ENCODE measurements around the gene SKAP2.

SKAP2 gene

DNA sequence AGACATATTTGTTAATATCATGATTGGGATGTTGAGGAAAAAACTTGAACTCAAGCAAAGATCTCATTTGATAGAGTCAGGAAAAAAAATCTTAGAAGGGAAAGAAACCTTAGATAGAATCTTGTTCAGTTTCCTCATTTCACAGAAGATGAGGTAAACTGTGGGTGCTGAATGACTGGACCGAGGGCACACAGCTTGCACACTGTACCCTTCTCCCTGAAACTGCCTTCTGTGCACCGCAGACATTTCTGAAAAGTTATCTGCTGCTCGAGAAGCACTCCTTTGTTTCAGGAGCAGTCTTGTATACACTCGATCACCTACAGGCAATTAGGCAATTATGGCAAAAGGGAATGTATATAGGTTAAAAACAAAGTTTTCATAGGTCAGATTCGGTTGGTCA is 167.4 kb downstream of the SKAP2 start:
- DNase-seq (ENCODE audit: low read depth, low spot score), result no peak
- in situ Hi-C loops (cut with HindIII; ENCODE audit: low sequenced_read_pairs), result no loop called here
- no peak overlapping the region for H3K4me3 ChIP-seq (ENCODE audit: low read depth, low read length)
- TF ChIP-seq, protein P1, sequence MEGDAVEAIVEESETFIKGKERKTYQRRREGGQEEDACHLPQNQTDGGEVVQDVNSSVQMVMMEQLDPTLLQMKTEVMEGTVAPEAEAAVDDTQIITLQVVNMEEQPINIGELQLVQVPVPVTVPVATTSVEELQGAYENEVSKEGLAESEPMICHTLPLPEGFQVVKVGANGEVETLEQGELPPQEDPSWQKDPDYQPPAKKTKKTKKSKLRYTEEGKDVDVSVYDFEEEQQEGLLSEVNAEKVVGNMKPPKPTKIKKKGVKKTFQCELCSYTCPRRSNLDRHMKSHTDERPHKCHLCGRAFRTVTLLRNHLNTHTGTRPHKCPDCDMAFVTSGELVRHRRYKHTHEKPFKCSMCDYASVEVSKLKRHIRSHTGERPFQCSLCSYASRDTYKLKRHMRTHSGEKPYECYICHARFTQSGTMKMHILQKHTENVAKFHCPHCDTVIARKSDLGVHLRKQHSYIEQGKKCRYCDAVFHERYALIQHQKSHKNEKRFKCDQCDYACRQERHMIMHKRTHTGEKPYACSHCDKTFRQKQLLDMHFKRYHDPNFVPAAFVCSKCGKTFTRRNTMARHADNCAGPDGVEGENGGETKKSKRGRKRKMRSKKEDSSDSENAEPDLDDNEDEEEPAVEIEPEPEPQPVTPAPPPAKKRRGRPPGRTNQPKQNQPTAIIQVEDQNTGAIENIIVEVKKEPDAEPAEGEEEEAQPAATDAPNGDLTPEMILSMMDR (IDR thresholded peaks at IDR 0.05; ENCODE audit: low read depth, low read length), result no peak

DNA sequence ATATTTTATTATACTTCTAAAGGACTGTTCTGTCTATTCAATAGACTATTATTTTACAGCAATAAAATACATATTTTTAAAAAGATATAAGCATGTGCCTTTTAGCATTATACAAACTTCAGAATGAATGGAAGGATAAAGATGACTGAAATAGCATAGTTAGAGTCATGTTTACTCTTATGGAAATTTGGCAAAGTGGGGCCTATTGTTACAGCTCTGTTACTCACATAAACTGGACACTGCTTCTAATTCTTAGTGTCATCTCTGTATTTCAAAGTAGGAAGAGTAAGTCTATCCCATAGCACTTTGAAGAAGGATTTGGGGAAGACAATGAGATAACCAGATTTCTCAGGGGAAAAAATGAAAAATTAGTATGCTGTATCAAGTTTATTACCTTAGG is 168.2 kb downstream of the SKAP2 start:
- TF ChIP-seq, protein P1 (IDR thresholded peaks at IDR 0.05; ENCODE audit: low read depth, low read length), result no peak
- in situ Hi-C loops (cut with HindIII; ENCODE audit: low sequenced_read_pairs), result no loop called here
- no peak overlapping the region for H3K4me3 ChIP-seq (ENCODE audit: low read depth, low read length)
- DNase-seq (ENCODE audit: low read depth, low spot score), result no peak

- H3K4me3 ChIP-seq (ENCODE audit: low read depth, low read length), result no peak overlapping the region
- in situ Hi-C loops (cut with HindIII; ENCODE audit: low sequenced_read_pairs), result no loop called here
- DNase-seq (ENCODE audit: low read depth, low spot score), result no peak
- TF ChIP-seq, protein P1 (IDR thresholded peaks at IDR 0.05; ENCODE audit: low read depth, low read length), result no peak
Measured at GRCh38 chr7:26694713-26695112, 169.7 kb downstream of the SKAP2 start.

- TF ChIP-seq, protein P1 (IDR thresholded peaks at IDR 0.05; ENCODE audit: low read depth, low read length), result no peak
- H3K4me3 ChIP-seq (ENCODE audit: low read depth, low read length), result no peak overlapping the region
- in situ Hi-C loops (cut with HindIII; ENCODE audit: low sequenced_read_pairs), result no loop called here
- DNase-seq (ENCODE audit: low read depth, low spot score), result no peak
Measured at GRCh38 chr7:26694141-26694540, 170.2 kb downstream of the SKAP2 start.

- in situ Hi-C loops (cut with HindIII; ENCODE audit: low sequenced_read_pairs), result no loop called here
- no peak for DNase-seq (ENCODE audit: low read depth, low spot score)
- H3K4me3 ChIP-seq (ENCODE audit: low read depth, low read length), result no peak overlapping the region
- TF ChIP-seq, protein P1 (IDR thresholded peaks at IDR 0.05; ENCODE audit: low read depth, low read length), result no peak
Measured at GRCh38 chr7:26691886-26692285, 172.5 kb downstream of the SKAP2 start.

- in situ Hi-C loops (cut with HindIII; ENCODE audit: low sequenced_read_pairs), result no loop called here
- TF ChIP-seq, protein P1 (IDR thresholded peaks at IDR 0.05; ENCODE audit: low read depth, low read length), result no peak
- no peak for DNase-seq (ENCODE audit: low read depth, low spot score)
- no peak overlapping the region for H3K4me3 ChIP-seq (ENCODE audit: low read depth, low read length)
Measured at GRCh38 chr7:26691406-26691805, 173.0 kb downstream of the SKAP2 start.
